Hematopoietic multipotent progenitor cell treated with erythropoietin and hydrocortisone succinate and interleukin-3 and kit ligand, for 17 days (in vitro differentiated cells): ENCODE measurements around the gene GSN.
A peak's percentile ranks its signal among the peaks of the same experiment; 100 is the strongest.

Source experiments
- DNase-seq: peaks from one replicate; pipeline ENCODE4 v3.0.0-alpha.2; 2015; ENCODE audit warnings: low spot score

Gene GSN

GRCh38 chr9:121323449-121324151 is 55.6 kb downstream of the GSN start:
- DNase-seq: no peak

GRCh38 chr9:121324316-121324715 is 56.4 kb downstream of the GSN start:
- no peak for DNase-seq

GRCh38 chr9:121324755-121325154 is 56.8 kb downstream of the GSN start:
- no peak for DNase-seq

- DNase-seq: no peak
Measured at GRCh38 chr9:121325387-121325786, 57.4 kb downstream of the GSN start.

- DNase-seq: no peak
Measured at GRCh38 chr9:121326130-121326838, 58.3 kb downstream of the GSN start.

GRCh38 chr9:121326901-121327613 is 59.1 kb downstream of the GSN start:
- no peak for DNase-seq

- no peak for DNase-seq
Measured at GRCh38 chr9:121328476-121328875, 60.5 kb downstream of the GSN start.

- peak; percentile 23 for DNase-seq
Measured at GRCh38 chr9:121328876-121329681, 61.1 kb downstream of the GSN start.

- peak; percentile 36 for DNase-seq
Measured at GRCh38 chr9:121331549-121331948, 63.6 kb downstream of the GSN start.

GRCh38 chr9:121331992-121332685 is 64.2 kb downstream of the GSN start:
- peak; percentile 51 for DNase-seq

GRCh38 chr9:121333950-121334773 is 66.2 kb downstream of the GSN start:
- peak; percentile 93 for DNase-seq

- peak; percentile 25 for DNase-seq
Measured at GRCh38 chr9:121336665-121337064, 68.7 kb downstream of the GSN start.

GRCh38 chr9:121339437-121339836 is 71.5 kb downstream of the GSN start:
- no peak for DNase-seq

- DNase-seq: no peak
Measured at GRCh38 chr9:121340676-121341392, 72.9 kb downstream of the GSN start.

GRCh38 chr9:121344184-121344583 is 76.2 kb downstream of the GSN start:
- peak; percentile 54 for DNase-seq

GRCh38 chr9:121345070-121345469 is 77.1 kb downstream of the GSN start:
- no peak for DNase-seq

- no peak for DNase-seq
Measured at GRCh38 chr9:121348221-121348620, 80.3 kb downstream of the GSN start.

- DNase-seq: peak; percentile 75
Measured at GRCh38 chr9:121349009-121349408, 81.0 kb downstream of the GSN start.

- DNase-seq: peak; percentile 68
Measured at GRCh38 chr9:121350036-121350435, 82.1 kb downstream of the GSN start.

- peak; percentile 99 for DNase-seq
Measured at GRCh38 chr9:121350993-121351561, 83.1 kb downstream of the GSN start.
